Epithelial cell of proximal tubule (primary cell): Measurements from ENCODE around the gene PCYOX1L. TPM values are rescaled to one million over a fixed set of nuclear protein-coding genes. Genes with fewer than 3 reads are reported as not detected.

Source experiments
- DNase-seq: peaks from one replicate; pipeline ENCODE4 v3.0.0-alpha.2; 2011; ENCODE audit warnings: low read depth
- H3K4me3 ChIP-seq: 2 replicates; pipeline ENCODE4 v1.5.1; 2011; ENCODE audit warnings: low read depth, mild to moderate bottlenecking, low read length
- total RNA-seq: library from RNA; depleted of rRNA; stranded (reverse); fragments of >200 nt; gene quantifications from 2 replicates; pipeline ENCODE4 v1.2.3, GENCODE V29; 2015
- TF ChIP-seq, protein P1 (sequence below): conservative IDR thresholded peaks from 2 replicates; pipeline ENCODE4 v1.5.1; 2012; ENCODE audit warnings: low read depth, mild to moderate bottlenecking, low read length

PCYOX1L gene
- total RNA-seq, 1 donor from 2014 or later: 7.1 TPM

DNA sequence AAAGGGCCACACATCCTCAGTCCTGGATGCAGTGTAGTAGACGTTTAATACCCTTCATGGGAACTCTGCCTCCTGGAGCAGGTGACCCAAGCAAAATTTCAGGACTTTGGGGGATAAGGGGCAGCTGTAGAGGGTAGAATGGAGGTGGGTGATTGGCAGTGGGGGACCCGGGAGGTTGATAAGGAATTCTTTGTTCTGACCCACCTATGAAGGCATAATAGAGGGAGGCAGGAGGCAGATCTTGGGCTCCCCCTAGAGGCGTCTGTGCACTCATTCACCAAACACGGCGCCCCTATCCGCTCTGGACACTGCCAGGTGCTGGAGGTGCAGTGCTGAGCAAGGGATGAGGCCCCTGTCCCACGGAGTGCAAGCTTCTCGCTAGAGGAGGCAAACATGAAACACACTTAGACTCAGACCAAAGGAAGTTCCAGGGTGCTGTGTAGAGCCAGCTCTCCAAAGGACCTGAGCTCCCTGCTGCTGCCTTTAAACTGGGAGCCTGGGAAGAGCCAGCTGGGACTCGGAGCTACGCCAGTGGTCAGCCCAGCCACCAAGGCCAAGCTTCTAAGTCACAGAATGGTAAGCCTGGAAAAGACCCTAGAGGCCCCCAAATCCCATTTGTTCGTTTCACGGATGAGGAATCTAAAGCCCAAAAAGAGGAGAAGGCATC lies 13.6 kb downstream of the PCYOX1L start:
- no peak overlapping the region for H3K4me3 ChIP-seq
- DNase-seq: no peak
- TF ChIP-seq, protein P1, sequence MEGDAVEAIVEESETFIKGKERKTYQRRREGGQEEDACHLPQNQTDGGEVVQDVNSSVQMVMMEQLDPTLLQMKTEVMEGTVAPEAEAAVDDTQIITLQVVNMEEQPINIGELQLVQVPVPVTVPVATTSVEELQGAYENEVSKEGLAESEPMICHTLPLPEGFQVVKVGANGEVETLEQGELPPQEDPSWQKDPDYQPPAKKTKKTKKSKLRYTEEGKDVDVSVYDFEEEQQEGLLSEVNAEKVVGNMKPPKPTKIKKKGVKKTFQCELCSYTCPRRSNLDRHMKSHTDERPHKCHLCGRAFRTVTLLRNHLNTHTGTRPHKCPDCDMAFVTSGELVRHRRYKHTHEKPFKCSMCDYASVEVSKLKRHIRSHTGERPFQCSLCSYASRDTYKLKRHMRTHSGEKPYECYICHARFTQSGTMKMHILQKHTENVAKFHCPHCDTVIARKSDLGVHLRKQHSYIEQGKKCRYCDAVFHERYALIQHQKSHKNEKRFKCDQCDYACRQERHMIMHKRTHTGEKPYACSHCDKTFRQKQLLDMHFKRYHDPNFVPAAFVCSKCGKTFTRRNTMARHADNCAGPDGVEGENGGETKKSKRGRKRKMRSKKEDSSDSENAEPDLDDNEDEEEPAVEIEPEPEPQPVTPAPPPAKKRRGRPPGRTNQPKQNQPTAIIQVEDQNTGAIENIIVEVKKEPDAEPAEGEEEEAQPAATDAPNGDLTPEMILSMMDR: peak; percentile 88

DNA sequence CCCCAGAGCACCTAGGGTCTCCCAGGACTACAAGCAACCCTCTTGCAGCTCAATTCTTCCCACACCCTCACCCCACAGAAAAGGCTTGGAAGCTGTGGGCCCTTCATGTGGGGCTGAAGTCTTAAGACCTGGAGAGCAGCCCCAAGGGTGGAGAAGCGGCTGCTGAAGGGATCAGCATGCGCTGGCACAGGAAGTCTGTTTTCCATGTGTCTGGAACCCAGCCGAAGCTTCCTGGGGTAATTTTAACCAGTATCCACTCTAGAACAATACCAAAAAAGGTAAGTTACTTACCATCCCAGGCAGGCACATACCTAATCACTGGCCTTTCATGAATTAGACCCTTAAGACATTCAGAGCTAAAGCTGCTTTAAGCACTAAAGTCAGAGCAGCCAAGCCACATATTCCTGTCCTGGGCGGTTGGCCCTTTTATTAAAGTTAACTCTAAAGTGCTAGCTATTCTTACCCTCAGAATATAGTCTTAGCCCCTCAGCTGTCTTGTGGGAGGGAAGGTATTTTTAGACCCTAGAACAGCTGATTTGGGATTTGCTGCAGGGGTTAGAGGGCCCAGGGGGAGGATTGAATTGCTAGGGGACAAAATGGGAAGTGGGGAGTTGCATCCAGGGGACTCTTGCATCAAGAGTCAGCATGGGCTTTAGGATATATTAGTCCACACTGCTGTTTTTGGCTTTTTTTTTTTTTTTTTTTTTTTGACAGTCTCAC lies 14.4 kb downstream of the PCYOX1L start:
- no peak overlapping the region for H3K4me3 ChIP-seq
- TF ChIP-seq, protein P1: no peak

DNA sequence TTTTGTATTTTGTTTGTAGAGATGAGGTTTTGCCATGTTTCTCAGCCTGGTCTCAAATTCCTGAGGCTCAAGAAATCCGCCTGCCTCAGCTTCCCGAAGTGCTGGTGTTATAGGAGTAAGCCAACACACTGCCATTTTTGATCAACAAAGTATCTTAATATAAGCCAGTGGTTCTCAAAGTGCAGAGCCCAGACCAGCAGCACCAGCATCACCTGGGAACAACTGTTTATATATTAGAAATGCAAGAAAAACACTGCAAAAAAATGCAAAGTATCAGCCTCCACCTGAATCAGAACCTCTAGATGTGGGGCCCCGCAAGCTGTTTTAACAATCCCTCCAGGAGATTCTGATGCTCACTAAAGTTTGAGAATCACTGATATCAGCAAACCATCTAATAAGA lies 15.1 kb downstream of the PCYOX1L start:
- TF ChIP-seq, protein P1: no peak
- DNase-seq: no peak
- H3K4me3 ChIP-seq: no peak overlapping the region

More for the DNA sequence above, 14.4 kb downstream of the PCYOX1L start:
- no peak for DNase-seq

DNA sequence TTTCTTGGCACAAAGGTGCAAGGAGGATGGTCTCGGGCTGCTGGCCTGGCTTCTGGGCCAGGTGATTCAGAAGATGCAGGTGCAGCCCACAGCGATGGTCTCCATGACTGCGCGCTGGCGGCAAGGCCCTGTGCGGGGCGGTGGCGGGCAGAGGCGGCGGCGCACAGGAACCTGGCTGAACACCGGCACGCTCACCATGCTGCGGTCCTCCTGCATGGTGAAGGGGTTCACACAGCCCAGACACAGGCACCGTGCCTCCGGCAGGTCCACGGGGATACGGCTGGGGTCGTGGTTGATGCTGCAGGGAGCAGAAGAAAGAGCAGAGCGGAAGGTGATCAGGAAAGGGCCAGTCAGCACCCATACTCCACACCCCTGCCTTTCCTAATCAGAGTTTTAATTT lies 16.5 kb downstream of the PCYOX1L start:
- TF ChIP-seq, protein P1: no peak
- DNase-seq: no peak
- no peak overlapping the region for H3K4me3 ChIP-seq

DNA sequence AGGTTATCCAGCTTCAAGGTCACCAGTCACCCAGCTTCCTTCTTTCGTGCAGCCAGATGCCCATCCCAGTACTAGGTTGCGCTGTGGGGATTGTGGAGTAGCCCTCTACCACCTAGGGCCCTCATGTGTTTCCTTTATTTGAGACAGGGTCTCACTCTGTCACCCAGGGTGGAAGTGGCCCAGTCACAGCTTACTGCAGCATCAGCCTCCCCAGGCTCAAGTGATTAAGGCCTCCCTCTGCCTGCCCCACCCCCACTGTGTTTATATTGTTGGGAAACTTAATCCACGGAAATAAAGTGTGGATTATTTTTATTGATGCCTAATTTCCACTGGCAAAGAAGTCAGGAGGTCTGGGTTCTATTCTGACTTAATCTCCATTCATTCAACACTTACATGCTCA lies 17.0 kb downstream of the PCYOX1L start:
- TF ChIP-seq, protein P1: no peak
- DNase-seq: no peak
- H3K4me3 ChIP-seq: no peak overlapping the region

DNA sequence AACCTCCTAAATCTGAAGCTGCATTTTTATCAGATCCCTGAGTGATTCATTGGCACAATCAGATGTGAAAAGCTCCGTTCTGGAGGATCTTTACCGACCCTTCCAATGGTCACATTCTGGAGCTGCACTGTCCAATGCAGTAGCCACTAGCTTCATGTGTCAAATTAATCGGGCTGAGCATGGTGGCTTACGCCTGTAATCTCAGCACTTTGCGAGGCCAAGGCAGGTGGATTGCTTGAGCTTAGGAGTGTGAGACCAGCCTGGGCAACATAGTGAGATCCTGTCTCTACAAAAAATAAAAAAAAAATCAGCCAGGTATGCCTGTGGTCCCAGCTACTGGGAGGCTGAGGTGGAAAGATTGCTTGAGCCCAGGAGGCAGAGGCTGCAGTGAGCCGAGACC lies 17.6 kb downstream of the PCYOX1L start:
- no peak overlapping the region for H3K4me3 ChIP-seq
- TF ChIP-seq, protein P1: no peak
- no peak for DNase-seq
